Hypothalamus (tissue), 51 donors: ENCODE measurements around the gene WASF2.
"Not testable (repeated sequence)": the region's sequence is repeated elsewhere in the genome, so short reads cannot be mapped to it uniquely, and the experiment has no call there.

Source experiments
- DNase-seq, 51 donors: peaks; one replicate each; lab custom pipeline; 2025; lab: John Stamatoyannopoulos, UW

WASF2 gene

DNA sequence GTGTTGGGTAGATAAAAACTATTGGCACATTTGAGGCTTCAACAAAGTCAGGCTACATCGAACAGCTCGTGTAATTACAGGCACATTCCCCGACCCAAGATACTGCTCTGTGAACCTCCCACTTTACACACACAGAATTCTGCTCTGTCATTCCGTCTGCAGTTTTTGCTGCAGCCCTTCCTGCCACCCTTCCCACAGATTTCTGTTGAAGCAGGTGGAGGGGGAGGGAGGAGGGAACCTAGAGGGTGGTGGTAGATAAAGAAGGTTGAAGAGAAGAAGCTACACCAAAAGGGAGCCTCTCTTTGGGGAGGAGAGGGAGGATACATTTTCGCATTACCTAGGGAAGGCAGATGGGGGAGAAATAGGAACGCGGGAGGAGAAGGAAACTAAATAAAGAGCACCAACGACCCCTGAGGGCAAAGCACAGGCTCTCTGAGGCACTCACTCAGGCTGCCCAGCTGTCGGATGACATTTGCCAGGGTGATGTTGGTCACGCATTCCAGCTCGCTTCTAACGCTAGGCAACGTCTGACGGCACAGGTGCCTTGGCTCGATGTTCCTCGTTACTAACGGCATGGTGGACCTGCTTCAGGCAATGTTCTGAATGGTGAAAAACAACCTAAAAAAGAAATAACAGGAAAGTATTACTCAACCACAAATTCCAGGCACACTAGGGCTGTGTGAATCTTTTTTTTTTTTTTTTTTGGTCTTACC is 61.5 kb downstream of the WASF2 start:
- DNase-seq: peak in 9 of 51 donors; percentile 9 to 60 (median 25)

DNA sequence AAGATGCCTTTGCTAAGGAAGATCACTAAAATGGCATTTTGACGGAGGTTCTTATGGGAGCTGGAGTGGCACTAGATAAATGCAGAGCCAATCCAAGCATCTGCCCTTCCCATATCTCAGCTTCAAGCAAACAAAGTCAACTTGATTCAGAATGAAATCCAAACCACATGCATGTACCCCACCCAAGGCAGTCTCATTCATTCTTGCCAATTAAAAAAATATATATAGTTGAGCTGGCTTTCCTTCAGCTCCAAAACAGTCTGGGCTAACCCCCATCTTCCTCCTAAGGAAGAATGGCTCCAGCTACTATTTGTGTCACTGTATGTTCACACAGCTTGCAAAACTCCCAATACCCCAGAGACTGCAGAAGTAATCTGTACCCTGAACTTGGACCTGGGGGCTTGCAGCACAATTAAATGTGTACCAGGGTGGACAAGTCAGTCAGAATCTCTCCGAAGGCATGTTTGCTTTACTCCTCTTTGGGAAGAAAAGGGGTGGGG is 62.1 kb downstream of the WASF2 start:
- peak in 1 of 51 donors; percentile 46 for DNase-seq

DNA sequence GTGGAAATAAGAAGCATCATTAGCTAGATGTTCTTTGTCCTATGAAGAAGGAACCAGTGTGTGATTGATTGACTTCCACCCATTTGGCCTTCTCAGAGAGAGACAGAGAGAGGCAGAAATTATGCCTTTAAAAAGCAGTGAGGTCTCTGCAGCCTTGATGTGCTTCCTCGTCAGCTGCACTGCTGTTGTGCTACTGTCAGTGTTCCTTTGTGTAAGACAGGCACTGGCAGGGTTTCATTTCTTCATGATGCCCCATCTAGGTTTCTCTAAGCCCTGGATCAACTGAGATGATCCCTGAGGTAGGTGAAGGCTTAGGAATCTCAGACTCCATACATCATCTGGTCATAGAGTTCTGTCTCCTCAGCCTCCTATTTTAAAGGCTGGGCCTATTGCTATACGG is 62.6 kb downstream of the WASF2 start:
- peak in 5 of 51 donors; percentile 18 to 33 (median 26) for DNase-seq

DNA sequence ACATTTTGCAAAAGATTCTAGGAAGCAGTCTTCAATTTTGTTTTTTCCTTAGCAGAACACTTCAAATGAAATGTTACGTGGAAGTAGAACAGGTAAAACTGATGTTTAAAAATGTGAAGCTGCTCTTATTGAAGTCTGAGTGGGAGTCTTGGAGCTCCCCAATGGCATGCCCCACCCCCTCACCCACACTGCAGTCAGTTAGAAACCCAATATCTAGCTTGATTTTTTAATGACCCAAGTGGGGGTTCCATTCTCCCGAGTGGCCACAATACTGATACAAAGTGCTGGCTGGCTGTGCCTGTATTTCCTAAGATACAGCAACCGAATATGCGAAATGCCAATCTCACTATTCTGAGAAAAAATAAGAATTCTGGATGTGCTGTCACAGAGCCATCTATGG is 66.3 kb downstream of the WASF2 start:
- DNase-seq: no peak

DNA sequence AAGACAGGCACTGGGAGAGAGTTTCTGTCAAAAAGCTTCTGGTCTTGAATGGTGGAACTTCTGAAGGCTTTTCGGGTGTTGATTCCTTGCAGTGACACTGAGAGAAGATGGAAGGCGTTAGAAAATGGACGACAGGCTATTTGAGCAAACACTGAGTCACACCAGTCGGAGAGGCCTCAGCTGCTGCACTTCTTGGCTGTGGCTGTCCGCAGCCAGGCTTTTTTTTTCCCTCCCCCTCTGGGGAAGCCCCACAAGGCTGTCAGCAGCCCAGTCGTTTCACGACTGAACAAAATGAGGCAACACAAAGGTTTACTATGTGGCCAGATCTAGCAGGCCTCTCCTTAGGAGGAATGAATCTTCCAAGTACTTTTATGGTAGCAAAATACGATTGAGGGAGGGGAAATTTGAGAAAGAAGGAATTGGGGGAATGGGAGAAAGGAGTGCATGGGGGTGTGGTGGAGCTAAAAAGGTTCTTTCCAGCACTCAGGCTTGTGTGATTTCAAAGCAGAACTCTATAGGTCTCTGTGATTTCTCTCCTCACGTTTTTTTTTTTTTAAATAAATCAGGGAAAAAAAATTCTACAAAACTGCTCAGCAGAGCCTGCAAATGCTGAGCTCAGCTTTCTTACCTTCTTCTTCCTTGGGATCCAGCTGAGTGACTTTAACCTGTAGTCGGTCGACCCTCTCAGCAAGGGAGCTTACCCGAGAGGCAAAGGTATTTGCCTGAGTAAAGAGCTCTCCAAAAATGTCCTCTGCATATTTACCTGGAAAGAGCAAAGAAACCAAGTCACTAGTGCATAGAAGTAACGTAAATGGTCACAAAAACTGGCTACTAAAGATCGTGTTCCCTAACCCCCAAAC is 71.4 kb downstream of the WASF2 start:
- peak in 42 of 51 donors; percentile 16 to 83 (median 63) for DNase-seq

DNA sequence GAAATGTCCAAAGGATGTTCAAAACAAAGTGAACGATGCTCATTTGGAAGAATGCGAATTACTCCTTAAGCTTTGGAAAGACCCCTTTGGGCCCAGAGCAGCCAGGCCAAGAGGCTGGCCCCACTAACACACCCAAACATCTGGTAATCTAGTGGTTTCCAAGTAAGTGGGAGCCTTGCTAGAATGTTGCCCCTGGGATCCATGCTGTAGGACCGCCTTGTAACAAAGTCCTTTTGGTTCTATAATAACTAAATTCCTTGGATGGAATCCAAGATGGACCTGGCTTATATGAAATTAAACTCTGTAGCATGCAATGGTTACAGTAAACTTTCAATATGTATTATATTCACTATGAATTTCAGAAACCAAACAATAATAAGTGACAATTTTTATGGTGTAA is 72.3 kb downstream of the WASF2 start:
- no peak for DNase-seq

DNA sequence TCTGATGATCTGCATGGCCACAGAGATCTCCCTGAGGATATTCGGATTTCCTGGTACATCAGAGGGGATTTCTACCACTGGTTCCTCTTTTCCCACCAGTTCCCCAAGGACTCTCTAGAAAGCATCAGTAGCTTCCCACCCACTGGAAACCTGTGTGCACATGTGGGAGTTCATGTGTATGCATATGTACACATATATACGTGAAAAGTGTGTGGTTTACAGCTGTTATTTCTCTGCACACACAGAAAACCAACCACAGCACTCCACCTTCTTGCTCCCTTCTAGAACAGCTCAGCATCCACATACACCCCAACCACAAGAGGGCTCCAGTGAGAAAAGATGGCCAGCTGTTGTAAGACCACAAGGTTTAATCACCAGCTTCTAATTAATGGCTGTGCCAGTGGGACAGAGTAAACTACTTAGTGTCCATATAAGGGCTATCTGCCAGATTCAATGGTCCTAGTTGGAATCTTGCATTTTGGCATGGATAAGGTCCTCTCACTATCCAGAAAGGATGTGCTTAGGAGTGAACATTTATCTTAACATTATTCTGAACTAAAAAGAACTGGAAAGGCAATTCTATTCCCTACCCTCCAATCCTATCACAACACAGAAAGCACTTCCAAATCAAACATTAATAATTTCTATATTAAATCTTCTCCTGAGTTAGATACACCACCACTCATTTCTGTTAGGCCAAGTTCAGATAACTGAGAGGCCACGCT is 73.4 kb downstream of the WASF2 start:
- peak in 14 of 51 donors; percentile 9 to 54 (median 30) for DNase-seq

DNA sequence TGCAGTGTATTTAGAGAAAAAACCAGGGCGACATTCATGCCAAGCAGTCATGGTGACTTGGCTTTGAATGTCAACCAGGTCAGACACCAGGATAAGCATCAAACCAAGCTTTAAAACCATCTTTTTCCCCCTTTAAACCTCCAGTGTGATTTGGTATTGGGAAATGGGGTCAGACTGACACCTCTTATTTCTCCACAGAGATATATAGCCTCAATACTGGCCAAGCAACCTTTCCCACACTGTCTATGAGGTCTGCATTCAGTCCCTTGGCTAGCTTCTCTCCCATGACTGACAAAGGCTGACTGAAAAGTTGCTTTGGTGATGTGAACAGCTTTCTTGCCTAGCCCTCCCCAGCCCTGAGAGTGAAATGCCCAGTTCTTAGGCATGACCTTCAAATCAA is 75.9 kb downstream of the WASF2 start:
- no peak for DNase-seq

DNA sequence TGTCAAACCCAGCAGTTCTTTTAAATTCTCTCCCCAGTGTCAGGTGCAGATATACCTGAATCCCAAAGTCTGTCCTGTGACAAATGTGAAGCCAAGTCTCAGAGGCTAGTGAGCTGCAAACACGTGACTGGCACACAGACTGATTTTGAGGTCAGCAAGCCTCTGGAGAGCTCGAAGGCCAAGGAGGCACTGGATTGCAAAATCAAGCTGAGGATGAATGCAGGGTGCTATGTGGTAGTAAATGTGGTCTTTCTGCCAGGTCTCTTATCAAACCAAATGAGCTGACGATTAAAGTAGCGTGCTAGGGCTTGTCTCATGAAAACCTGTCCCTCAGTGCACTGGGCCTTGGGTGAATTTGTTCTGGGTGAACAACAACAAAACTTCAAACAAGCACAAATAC is 77.0 kb downstream of the WASF2 start:
- DNase-seq: no peak

DNA sequence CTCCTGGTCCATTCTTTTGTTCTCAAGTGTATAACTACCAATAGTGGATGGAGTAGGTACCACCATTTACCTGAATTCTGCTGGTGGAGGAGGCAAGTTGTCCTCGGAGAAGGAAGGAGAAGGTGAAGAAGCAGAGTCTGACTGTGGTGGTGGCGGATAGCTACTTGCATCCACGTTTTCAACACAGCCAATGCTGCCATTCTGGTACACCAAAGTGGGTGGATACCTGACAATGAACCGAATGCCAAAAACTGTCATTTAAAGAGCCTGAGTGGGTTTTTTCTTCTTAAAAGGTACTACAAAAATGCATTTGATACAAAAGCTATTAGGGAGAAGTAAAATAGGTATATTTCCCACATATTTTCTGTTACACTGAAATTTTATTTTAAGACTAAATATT is 77.5 kb downstream of the WASF2 start:
- no peak for DNase-seq

DNA sequence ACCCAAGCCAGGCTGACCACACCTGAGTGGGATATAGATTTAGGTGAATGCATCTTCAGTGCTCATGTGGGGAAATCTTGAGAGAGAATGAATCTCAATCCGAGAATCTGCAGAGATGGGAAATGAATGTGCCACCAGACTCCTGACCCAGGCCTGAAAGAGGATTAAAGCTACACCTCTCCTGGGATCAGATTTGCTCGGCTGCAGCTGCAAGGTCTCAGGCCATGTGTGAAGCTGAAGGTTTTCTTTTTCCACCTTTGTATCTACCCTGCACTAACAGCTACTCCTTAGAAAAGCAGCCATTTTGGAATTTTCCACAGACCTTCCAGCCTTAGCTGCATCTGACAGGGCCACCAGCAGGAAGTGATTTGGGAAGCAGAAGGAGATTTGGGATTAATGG is 79.3 kb downstream of the WASF2 start:
- no peak for DNase-seq

DNA sequence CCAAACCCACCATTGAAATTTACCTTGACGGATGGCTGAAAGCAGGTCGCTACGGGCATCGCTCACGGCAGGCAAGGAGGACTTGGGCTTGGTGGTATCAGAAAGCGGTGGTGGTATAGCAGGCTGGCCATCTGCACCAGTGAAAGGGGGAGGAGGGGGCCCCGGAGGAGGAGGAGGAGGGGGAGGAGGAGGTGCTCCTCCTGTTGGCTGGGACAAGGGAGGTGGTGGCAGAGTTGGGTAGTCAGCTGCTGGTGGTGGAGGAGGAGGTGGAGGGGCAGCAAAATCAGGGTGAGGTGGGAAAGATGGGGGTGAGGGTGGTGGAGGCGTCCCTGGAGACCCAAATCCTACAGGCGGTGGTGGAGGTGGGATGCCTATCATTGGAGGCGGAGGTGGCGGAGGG is 80.3 kb downstream of the WASF2 start:
- DNase-seq: no peak

DNA sequence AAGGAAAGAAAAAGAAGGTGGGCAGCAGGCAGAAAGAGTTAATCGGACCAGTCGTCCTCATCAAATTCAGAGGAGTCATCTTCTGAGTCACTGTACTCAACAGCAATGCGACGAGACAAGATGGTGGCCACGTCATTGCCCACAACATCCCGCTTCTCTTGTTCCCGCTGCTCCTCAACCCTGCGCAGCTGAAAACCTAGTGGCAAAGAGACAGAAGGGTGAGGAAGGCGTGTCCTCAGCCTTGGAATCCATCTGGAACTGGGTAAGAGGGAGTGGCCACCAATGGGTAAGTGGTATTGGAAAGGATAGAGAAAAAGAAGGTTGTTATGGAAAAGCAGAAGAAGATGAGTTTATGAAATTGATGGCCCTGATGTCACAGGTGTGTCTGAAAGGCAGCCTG is 81.8 kb downstream of the WASF2 start:
- DNase-seq: no peak

DNA sequence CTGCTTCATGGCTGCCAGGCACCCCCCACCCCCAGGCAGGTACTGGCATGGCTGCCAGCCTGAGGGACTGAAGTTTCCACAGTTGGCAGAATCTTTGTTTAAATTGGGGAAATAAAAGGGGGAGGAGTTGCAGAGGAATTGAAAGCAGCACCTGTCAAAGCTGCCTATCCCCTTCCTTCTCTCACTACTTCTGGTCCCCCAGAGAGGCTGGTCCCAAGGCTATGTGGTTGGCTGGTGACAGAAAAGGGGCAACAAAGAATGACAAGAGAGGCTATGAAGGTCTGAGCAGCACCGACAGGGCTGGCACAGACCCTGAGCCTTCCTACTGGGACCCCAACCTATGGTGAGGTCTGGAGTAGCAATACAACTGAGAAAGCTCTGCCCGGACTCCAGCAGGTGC is 83.2 kb downstream of the WASF2 start:
- not testable (repeated sequence) for DNase-seq

DNA sequence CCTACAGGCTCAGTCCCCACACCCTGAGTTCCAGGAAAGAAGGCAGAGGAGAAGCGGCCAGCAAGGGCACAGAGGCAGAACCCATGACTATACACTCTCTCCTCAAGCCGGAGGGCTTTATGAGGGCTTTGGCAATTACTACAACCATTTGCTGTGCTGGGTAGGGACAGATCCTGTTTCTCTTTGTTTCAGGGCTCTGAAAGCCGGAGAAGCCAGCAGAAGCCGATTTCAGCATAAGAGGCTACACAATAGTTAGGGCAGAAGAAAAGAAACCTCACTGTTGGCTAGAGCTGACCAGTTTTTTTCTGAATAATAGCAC is 83.6 kb downstream of the WASF2 start:
- peak in 16 of 51 donors; percentile 22 to 64 (median 36) for DNase-seq

DNA sequence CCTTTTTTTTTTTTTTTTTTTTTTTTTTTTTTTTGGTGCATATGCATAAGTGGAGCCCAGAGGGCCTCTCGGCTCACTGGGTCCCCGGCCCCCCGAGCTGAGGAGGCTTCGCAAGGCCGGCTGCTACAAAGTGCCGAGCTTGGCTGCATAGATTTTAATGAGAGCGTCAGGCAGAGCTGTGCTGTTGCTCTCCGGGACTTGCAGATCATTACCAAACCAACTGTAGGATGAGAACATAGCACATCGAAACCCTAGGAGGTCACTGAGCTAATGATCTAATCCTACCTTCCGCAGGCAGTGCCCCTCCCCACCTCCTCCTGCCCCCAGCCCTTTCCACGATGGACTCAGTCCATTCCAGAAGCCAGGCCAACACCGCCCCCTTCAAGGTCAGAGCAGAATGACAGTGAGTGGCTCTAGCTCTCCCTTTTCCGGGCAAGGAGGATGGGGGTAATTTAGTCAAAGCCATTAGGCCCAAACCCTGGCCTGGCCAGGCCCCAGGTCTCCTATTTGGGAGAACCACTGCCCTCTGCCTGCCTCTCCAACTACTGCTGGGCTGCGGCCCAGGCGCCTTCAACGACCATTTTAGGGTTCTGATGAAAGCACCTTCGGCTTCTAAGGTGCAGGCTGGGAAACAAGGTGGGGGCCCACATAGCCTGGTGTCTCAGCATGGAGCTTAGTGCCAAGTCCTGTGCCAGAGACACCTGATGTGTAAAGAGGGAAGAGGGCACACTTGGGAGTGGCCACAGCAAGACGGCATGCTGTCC is 84.2 kb downstream of the WASF2 start:
- DNase-seq: peak in 4 of 51 donors; percentile 39 to 64 (median 52)

DNA sequence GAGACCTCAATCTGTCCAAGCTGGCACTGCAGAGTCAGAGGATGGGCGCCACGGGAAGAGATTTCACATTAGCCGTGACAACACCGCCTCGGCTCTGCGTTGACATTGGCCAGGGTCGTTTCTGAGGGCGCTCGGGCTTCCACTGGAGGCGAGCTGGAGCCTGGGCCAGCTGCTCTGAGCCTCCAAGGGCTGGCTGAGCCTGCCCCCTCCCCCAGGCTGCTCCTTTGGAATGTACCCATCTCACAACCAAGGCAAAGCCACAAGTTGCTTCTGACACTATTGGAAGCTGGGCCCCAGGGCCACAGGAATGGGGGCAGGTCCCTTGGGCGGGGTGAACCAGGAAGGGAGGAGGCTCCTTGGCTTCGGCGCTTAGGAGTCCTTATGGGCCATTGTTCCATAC is 84.9 kb downstream of the WASF2 start:
- peak in 4 of 51 donors; percentile 13 to 29 (median 20) for DNase-seq

DNA sequence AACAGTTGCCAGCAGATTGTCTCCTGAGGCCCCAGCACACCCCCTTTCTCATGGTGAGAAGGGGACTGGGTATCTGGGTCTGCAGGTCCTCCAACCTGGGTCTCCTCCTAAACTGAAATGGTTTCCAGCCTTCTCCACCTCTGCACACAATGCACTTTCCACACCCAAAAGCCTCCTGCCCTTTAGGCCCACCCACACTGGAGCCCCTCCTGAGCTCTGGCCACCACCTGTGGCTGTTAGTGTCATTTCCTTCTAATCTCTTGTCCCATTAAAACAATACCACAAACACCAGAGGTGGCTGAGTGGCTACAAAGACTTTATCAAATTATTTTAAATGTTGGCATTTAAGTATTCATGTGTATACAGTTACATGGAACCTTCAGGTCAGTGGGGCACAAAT is 86.0 kb downstream of the WASF2 start:
- DNase-seq: no peak

DNA sequence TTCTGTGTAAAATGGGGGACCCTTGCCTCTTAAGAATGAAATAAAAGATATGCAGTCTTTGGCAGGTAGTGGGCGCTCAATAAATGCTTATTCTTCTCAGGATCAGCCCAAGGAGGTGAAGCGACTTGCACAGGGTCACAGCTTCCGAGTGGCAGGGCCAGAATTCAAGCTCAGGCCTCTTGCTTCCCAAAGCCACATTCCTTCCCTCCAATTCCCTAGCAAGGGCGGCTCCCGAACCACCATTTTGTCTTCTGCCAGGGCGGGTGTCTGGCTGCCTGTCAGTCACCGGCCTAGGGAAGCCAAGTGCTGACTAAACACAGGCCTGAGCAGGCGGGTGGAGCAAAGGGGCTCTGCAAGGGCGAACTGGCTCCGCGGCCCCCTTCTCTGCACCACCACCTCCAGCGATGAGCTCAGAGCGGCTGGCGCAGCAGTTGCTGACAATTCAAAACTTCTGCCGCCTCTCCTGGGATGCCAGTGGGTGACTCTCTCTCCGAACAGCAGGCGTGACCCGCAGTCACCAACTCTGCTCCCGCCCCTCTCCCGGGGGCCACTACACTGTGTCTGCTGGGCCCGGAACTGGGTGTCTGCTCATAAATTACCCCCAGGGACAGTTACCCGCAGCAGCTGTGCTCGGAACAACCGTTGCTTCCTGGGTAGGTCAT is 86.8 kb downstream of the WASF2 start:
- DNase-seq: peak in 23 of 51 donors; percentile 14 to 58 (median 31)

DNA sequence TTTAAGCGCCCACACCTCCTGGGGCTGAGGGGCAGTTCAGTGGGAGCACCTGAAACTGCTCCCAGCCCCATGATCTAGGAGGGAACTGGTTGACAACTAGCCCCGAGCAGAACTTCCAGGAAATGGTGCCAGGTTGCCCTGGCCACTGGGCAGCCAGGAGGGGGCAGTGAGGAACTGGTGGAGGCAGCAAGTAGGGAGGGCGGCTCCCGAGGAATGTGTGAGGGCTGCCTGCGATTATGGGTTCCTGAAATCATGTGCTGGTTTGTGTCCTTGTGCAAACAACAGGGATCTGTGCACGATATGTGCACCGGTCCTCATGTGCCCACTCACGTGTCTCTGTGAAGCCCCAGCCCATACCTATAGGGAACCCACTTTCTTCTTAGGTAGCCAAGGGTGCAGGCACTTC is 87.6 kb downstream of the WASF2 start:
- DNase-seq: peak in 40 of 51 donors; percentile 11 to 76 (median 52)
